ENCODE results near the gene DENND5A. TPM values are rescaled to one million over a fixed set of nuclear protein-coding genes. Genes with fewer than 3 reads are reported as not detected.
"Not testable (repeated sequence)": the region's sequence is repeated elsewhere in the genome, so short reads cannot be mapped to it uniquely, and the experiment has no call there.

DENND5A gene
- total and polyA plus RNA-seq, 2 of the 8 experiments (the other 6 are each of a cell fraction or from before 2014, with no cell fraction given), result 65.7 to 139 TPM

GRCh38 chr11:9258279-9258678, 6.9 kb downstream of the DENND5A start:
- H2AFZ ChIP-seq (ENCODE audit: low read length); H3K4me2 ChIP-seq (ENCODE audit: insufficient read depth in 1 of 2, low read depth in 2 of 2, low read length in 2 of 2); H3K23me2 ChIP-seq (ENCODE audit: low read depth, low read length); H3K18ac ChIP-seq (ENCODE audit: extremely low read depth, low read length); H2BK120ac ChIP-seq (replicated peaks; ENCODE audit: low read depth, low read length); H2BK5ac ChIP-seq (ENCODE audit: low read depth, low read length); H2BK20ac ChIP-seq (ENCODE audit: low read length); H3K14ac ChIP-seq (ENCODE audit: insufficient read length); H3K27ac ChIP-seq (ENCODE audit: low read depth, low read length); H3K9ac ChIP-seq (replicated peaks in 1 of 4; ENCODE audit: extremely low read depth in 1 of 4, low read depth in 3 of 4, low read length in 3 of 4); H4K20me1 ChIP-seq (replicated peaks in 1 of 2; ENCODE audit: control insufficient read depth in 1 of 2, insufficient read depth in 2 of 2, low read length in 2 of 2); H4K8ac ChIP-seq (ENCODE audit: extremely low read depth, insufficient read depth, low read length); H3K56ac ChIP-seq (replicated peaks; ENCODE audit: insufficient read length, low read depth, low read length); H4K91ac ChIP-seq (replicated peaks; ENCODE audit: insufficient read length, low read length); H3K27me3 ChIP-seq (replicated peaks in 1 of 4; ENCODE audit: control insufficient read depth in 3 of 4, extremely low read depth in 1 of 4, insufficient read depth in 3 of 4, low read length in 3 of 4); H3K36me3 ChIP-seq (ENCODE audit: control insufficient read depth in 2 of 4, insufficient read depth in 4 of 4, low read length in 3 of 4); H2BK15ac ChIP-seq (ENCODE audit: low read length); FAIRE-seq; H3K4me1 ChIP-seq (replicated peaks in 1 of 4; ENCODE audit: control insufficient read depth in 3 of 4, insufficient read depth in 4 of 4, low read length in 3 of 4); H3K79me1 ChIP-seq (ENCODE audit: low read depth, low read length); H3K4me3 ChIP-seq (ENCODE audit: extremely low read depth in 1 of 4, insufficient read depth in 2 of 4, low read depth in 3 of 4, low read length in 4 of 4); H3K9me3 ChIP-seq (ENCODE audit: insufficient read depth in 2 of 2, low read depth in 1 of 2, low read length in 1 of 2); H2BK12ac ChIP-seq (ENCODE audit: low read depth, low read length); H4K5ac ChIP-seq (ENCODE audit: insufficient read length, low read depth, low read length); DNase-seq (ENCODE audit: low read depth in 1 of 2, low spot score in 2 of 2); H3K4ac ChIP-seq (replicated peaks; ENCODE audit: insufficient read length, low read depth, low read length); H3K23ac ChIP-seq (ENCODE audit: insufficient read length); H2AK5ac ChIP-seq (ENCODE audit: low read depth, low read length): not testable (repeated sequence)
- ChIA-PET POLR2A (ENCODE audit: partially characterized antibody) (interaction anchor here (1.4 to 1.5 kb wide), 2 partner anchors 106 to 202 kb away, joined by 3 read pairs; partner anchors contain the start of gene ZNF143), CTCF (ENCODE audit: partially characterized antibody) (interaction anchor here (0.9 to 3.1 kb wide), 3 partner anchors 18 to 92 kb away, joined by 4 to 11 read pairs (median 5); no protein-coding TSS in a partner anchor)
- 0 out of 2 replicates have a peak, but pooled peaks have one; percentile 44 for TF ChIP-seq KDM1A (IDR thresholded peaks at IDR 0.05; ENCODE audit: borderline replicate concordance, low read length)
- peaks cover 8 to 73% of the 10 kb centered on the region in 2 experiments for H3K79me2 ChIP-seq (ENCODE audit: control insufficient read depth in 1 of 2, insufficient read depth in 2 of 2, low read length in 2 of 2)
- 94% methylated on average over 4 of the region's 4 CpGs; no CpG with 5 or more reads in 1 of the 2 experiments for WGBS, 2 experiments (ENCODE audit: extremely low coverage in 1 of 2, insufficient coverage in 1 of 2, insufficient read length in 1 of 2, insufficient replicate concordance in 2 of 2, low coverage in 1 of 2, low lambda C conversion rate in 2 of 2, missing lambda C conversion rate in 1 of 2)

Measured in H1 (cell line).